Ramos (cell line): ENCODE data around the gene ZW10.
"Not testable (repeated sequence)": the region's sequence is repeated elsewhere in the genome, so short reads cannot be mapped to it uniquely, and the experiment has no call there.

Experiments
- in situ Hi-C: fragments of 300-500 bp; cut with MboI; formaldehyde crosslinking; loops from one replicate; pipeline ENCODE4 v1.14.3; 2022; ENCODE audit warnings: low sequenced_read_pairs; ENCODE audit not compliant: unreplicated experiment

Gene ZW10

DNA sequence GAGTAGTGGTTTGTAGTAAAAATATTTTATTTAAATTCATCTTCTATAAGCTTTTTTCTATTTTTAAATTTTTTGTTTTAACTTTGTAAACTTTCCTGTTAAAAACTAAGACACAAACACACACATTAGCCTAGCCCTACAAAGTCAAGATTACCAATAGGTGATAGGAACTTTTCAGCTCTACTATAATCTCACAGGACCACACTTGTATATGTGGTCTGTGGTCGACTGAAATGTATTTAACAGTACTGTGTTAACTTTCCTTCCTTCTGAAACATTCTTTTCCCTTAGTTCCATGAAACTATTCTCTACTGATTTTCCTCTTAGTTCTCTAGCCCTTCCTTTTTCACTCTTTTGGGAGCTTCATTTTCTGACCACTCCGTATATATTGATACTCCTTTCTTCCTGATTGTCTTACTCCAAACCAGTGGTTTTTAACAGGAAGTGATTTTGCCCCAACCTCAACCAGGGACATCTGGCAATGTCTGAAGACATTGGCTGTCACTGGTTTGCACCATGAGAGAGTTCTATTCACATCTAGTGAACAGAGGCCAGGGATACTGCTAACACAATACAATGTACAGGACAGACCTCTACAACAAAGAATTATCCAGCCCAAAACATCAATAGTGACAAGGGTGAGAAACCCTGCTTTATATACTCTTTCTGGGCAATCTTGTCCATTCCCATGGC lies 8.8 kb downstream of the ZW10 start:
- in situ Hi-C loops = no loop called here

DNA sequence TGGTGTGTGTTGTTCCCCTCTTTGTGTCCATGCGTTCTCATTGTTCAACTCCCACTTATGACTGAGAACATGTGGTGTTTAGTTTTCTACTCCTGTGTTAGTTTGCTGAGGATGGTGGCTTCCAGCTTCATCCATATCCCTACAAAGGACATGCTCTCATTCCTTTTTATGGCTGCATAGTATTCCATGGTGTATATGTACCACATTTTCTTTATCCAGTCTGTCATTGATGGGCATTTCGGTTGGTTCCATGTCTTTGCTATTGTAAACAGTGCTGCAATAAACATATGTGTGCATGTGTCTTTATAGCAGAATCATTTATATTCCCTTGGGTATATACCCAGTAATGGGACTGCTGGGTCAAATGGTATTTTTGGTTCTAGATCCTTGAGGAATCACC lies 10.5 kb downstream of the ZW10 start:
- in situ Hi-C loops = not testable (repeated sequence)

DNA sequence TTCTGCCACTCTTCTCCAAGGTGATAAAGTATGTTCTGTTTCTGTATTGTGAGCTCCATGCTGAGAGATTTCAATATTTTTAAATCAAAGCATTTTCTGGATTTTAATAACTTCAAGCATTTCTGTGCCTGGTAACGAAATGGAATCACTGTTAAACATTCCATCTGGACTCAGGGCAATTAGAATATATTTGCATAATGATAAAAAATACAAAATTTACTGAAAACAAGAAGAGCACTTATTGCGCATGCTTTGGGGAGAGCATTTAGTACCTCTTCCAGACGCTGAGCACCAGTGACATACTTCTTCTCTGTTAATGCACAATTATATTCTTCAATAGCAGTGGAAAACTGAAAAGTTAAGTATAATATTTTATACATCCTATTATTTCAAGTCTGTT lies 13.3 kb downstream of the ZW10 start:
- in situ Hi-C loops = no loop called here

DNA sequence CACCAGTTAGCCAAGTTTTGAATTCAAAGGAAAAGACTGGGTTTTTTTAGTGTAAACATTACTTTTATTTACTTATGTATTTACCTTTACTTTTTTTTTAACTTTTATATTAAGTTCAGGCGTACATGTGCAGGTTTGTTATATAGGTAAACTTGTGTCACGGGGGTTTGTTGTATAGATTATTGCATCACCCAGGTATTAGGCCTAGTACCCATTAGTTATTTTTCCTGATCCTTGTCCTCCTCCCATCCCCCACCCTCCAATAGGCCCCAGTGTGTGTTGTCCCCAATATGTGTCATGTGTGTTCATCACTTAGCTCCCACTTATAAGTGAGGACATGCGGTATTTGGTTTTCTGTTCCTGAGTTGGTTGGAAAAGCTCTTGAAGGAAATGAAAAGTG lies 20.6 kb downstream of the ZW10 start:
- in situ Hi-C loops = no loop called here

DNA sequence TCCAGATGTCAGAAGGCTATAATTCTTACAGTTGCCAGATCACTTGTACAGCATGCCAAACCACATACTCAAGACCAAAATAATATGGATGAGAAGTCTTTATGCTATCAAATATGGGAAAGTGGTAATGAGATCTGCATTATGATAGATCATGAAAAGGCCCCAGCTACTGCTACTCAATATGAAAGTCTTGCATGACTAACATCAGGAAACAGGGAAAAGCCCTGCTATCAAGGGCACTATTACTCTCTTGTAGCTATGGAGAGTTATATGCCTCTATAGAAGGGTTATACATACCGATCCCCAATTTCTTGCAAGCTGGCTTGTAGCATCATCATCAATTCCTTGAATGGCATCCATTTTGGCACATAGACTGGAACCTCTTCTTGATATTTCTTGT lies 37.2 kb downstream of the ZW10 start:
- in situ Hi-C loops = no loop called here

DNA sequence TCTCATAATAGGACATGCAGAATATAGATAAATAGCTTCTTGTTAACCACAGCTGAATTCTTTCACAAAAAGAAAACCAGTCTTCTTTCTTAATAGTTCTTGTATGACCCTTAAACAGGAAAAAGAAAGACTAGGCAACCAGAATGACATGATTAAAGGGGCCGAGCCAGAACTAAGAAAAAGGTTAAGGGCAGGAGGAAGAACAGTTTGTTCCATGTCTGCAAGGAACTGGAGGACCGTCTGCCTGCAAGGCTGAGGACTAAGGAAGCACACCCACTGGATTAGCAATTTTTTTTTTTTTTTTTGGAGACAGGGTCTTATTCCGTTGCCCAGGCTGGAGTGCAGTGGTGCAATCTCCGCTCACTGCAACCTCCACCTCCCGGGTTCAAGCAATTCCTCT lies 41.4 kb downstream of the ZW10 start:
- in situ Hi-C loops = no loop called here

DNA sequence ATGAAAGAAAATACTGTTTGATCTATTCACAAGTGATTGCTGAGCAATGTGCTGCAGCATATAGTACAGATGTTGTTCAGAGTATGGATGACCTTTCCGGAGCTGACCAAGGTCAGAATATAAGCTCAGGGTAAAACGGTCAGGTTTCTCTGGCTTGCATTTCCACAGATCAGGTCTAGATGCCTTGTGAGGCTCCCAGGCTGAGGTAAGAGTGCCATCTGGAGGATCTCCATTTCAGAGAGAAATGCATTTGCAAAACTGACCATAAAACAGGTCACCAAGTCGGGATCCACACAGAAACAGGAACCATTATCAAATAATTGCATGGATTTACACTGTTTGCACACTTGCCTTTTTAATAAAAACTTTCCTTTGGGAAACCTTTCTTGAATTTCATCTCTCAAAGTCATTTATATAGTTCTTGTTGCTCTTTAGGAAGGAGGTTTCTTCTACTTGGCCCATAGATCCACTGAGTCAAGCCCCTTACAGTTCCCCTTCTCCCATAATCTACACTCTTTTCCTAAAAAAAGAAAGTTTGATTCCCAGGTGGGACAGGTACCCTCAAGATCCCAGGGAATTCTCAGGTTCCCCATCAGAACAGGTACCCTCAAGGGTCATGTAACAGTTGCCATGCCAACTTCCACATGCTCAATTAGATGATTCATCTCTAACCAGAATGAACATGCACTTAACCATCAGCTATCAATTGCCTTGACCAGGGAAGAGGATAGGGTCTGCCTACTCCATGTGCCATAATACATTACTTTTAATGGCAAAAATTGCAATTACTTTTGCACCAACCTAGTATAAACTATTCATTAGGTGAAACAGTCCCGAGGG lies 42.4 kb downstream of the ZW10 start:
- in situ Hi-C loops = no loop called here

DNA sequence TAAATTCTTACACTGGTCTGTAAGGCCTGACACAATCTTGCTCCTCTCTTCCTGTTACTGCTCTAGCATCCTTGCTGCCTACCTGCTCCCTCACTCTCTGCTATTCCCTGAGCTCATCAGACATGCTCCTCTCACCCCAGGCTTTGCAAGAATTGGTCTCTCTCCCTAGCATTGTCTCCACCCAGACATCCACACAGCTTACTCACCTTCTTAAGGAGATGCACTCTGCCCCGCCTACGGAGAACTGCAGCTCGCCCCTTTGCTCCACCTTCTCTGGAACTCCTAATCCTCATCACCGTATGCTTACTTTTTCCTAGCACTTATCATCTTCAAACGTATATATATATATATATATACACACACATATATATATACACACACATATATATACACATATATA lies 44.0 kb downstream of the ZW10 start:
- in situ Hi-C loops = no loop called here

DNA sequence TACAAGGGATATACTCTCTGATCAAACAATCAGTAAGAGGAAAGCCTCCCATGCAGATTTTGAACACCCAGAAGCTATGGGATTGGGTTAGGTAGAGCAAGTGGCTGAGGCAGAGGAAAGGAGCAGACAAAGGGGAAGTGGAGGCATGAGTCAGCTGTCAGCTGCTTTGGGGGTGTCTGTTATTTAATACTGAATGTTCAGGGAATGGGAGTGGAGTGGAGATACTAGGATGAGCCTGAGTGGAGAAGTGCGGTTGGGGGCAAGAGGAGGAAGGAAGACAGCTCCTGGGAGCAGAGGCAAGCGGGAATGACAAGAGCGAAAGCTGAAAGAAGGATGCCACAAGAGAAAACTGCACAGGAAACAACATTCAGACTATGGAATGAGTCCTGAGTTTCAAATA lies 44.7 kb downstream of the ZW10 start:
- in situ Hi-C loops = no loop called here

DNA sequence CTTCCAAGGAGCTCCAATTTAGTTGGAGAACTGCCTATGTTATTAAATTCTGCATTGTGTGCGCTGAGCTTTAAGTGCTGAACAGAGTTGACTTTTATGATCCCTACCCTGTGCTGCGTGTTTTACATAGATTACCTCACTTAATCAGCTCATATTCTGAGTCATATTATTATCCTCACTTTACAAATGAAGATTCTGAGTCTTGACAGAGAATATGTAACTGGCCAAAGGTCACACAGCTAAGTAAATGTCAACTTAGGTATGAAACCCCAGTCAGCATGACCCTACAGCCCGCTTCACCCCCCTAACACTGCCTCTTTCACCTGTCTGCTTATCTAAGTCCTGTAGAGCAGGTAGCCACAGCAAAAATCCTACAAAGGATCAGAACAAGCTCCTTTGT lies 47.6 kb downstream of the ZW10 start:
- in situ Hi-C loops = no loop called here

DNA sequence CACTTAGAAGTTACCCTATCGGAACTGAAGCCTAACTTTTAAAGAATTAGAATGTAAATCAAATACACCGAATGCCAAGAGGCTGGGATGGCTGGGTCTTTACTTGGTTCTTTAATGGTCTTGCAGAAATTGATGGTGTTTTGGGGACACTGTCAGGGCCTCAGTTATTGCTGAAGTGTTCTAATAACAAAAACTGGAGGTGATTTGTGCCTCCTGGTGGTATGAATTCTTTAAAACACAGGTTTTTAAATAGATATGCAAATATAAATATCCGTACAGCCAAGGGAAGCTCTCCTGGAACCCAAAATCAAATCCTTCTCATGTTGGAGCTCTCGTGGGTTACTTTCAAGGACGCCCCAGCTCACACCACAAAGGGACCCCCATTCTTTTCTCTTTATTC lies 48.1 kb downstream of the ZW10 start:
- in situ Hi-C loops = no loop called here

DNA sequence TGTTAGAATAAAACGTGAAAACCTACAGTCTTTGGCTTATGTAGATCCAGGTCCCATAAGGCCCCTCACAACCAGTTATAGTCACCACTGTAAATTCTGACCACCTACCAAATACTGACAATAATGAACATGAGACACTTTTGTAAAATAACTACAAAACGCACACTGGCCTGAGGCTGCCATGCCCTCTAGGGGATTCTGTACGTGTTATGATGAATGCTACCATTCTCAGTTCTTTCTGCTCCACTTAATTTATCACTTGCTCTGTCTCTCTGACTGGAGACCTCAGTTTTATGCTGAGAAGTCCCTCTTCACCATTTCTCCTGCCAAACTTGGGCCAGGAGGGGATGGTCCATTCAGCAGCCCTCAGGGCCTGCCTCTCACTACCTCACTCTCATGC lies 48.7 kb downstream of the ZW10 start:
- in situ Hi-C loops = no loop called here

DNA sequence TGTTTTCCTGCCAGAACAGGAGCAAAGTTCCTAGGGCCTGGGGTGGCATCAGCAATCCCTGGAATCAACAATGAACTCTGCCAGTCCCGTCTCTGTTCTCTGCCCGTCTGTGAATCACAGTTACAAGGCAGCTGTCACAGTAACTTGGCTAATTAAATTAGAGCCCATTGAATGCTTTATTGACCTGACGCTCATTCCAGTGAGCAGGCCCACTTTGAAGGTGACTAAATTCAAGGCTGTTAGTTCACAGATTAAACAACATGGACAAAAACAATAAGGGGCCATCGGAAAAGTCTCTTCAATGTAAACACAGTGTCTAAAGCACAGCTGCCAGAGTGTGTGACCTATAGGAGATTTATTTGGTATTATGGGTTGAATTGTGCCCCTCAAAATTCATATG lies 49.7 kb downstream of the ZW10 start:
- in situ Hi-C loops = no loop called here

DNA sequence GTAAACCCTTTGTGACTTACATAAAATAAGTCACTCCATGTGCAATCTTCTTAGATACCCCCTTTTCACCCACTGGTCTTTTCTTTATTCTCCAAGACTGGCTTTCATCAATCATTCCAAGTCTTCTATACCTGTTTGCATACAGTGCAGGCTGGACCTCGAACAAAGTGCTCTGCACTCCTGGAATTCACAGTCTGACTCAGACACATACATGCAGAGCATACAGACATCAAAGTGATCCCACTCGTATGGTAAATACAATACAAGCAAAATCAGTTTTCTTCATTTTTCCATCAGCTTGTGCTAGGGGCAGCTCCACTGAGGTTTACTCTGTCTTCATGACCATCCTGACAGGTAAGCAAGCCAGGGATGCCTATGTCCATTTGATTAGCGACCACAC lies 50.6 kb downstream of the ZW10 start:
- in situ Hi-C loops = no loop called here

DNA sequence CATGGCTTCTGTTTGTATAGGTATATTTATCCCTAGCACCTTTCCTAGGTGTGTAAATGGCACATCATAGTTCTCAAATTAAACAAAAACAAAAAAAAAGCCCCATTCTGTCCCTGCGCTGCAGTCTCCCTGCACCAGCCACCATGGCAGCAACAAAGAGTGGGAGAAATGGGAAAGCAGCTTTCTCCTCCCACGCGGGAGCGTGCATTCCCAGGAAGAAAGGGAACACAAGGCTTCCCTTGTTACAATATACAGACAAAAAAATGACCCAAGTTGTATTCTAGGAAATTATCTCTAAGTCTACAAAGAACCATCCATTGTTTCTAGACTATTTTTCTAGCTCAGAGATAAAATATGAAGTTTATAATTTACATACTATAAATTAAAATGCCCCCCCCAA lies 51.3 kb downstream of the ZW10 start:
- in situ Hi-C loops = no loop called here

DNA sequence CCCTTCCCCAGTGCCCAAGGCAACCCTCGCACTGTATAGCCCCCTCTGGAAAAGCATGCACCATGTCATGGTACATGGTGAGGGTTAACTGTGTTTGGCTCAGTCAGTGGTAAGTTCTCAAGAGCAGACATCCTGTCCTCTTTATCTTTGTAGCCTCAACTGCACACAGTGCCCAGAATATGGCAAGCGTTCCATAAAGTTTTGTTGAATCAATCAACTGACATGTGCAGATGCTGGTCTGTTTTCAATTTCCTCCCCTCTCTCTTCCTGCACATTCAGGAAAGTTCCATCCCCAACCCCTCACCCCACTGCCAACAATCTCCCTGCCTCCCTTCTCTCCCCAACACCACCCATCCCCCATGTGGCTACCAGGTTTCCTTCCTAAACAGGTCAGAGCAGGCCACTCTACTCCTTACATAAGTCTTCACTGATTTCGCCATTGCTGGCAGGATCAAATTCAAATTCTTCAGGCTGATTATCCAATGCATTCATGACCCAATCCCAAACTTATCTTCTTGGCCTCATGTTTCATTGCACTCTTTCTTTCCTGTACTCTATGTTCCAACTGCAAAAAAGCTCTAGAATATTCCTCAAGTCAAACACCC lies 51.9 kb downstream of the ZW10 start:
- in situ Hi-C loops = no loop called here

DNA sequence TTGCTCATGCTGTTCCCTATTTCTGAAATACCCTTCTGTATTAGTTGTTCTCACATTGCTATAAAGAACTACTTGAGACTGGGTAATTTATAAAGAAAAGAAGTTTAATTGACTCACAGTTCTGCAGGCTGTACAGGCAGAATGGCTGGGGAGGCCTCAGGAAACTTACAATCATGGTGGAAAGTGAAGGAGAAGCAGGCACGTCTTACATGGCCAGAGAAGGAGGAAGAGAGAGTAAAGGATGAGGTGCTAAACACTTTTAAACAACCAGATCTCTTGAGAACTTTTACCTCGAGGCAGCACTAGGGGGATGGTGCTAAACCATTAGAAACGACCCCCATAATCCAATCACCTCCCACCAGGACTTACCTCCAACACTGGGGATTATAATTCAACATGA lies 53.0 kb downstream of the ZW10 start:
- in situ Hi-C loops = not testable (repeated sequence)

DNA sequence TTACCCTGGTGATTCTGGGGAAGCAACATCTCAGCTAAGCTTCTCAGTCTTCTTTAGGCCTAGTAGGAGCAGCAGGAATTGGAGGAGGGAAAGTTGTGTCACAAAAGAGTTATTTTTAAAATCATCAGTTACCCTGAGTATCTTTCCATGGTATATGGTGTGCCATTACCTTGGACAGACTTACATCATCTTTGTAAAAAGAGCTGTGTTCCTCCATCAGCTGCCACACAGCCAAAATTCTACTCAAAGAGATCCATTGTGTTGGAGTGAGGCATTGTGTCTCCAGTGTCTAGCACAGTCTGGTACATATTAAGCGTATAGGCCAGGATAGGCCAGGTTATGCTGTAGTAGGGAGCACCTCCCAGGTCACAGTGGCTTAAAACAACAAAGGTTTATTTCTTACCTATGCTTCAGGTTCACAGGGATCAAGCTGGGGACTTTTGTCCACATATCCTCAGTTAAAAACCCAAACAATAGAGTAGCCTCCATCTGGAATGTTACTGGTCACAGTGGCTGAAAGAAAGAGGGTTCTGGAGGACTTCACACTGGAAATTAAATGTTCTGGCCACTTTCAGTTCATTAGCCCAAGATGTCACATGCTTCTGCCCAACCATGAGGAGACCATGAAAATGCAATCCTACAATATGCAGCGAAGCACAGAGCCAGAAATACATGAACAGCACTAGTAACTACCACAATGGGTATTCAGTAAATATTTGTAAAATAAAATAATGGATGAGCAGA lies 57.4 kb downstream of the ZW10 start:
- in situ Hi-C loops = no loop called here

DNA sequence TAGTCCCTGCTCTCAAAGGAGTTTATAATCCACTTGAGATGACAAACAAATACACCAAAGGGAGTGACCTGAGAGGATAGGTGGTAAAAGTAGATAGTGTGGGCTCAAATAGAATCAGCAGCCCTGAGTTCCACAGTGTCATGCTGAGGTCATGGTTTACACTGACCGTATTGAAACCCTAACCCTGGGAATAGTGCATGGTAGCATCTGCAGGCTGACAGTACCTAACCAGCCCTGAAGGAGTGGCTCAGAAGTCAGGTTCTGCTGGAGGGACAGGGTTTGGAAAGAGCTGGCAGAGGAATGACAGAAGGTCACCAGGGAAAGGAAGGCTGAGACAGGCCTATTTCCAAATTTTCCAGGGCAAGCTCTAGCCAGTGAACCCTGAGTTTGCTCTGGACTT lies 58.2 kb downstream of the ZW10 start:
- in situ Hi-C loops = no loop called here

DNA sequence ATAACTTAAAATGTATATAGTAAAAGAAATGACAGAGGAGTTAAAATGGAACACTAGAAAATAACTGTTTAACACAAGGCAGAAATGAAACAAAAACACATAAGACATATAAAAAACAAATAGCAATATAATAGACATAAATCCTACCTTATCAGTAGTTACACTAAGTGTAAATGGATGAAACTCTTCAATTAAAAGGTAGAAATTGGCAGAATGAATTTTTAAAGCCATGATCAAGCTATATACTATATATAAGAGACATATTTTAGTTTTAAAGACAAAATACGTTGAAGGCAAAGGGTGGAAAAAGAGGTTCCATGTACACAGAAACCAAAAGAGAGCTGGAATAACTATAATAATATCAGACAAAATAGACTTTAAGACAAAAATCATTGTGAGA lies 62.5 kb downstream of the ZW10 start:
- in situ Hi-C loops = no loop called here
